HG03571 (cell line): ENCODE measurements around the gene PDK4.

Experiments used
- ATAC-seq: cut with Tn5 transposase; IDR thresholded peaks from one replicate; pipeline ENCODE4 v1.9.1; 2021; ENCODE audit not compliant: unreplicated experiment

The PDK4 gene

DNA sequence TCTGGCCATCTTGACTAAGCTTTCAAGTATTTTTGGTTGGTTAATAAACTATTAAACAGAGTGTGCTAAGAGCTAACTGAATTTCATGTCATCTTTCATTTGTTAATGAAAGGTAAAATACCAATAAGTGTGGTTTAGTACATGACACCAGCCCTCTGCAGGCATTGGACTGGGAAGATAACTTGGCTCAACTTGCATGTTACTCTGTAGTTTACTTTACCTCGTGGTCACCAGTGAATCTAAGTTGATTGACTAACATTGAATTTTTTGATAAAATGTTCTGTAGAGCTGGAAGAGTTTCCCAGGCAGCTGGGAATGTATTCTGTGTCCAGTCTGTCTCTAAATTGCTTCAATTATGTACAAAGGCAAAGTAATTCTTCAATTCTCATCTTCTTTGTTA, 60.7 kb downstream of the PDK4 start:
- ATAC-seq = no peak

DNA sequence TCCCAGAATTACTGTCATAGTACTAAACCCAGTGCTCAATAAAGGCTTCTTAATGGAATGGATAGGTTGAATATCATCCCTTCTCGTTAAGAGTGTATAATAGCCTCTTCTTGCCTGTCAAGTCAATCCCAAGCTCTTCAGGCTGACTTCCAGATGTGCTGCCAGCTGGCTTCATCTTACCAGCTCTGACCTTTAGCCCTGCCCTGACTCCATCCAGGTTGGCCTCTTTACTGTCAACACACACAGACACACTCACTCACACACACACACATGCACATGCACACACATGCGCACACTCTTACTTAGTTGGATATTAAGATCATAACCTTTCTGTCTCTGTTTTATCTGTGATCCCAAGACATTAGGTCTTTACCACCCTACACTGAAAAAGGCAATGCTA, 61.5 kb downstream of the PDK4 start:
- ATAC-seq = no peak
